Measurements from ENCODE around the gene TSPAN9.

DNA sequence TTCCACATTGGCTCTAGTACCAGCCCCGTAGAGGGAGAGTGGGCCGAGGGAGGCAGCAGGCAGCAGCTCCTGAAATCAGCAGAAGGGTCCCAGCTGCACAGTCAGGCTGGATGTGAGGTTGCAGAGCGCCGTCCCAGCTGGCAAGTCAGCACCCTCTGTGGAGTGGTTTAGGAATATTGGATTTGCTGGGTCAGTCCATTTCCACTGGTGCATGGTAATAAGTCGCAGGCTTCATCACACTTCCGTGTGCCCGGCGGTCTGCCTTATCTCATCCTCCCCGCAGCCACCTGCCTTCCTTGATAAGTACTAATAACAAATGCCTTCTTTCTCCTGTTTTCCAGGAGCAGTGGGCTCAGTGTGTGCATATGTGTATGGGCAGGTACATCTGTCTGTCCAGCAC lies 112.9 kb downstream of the TSPAN9 start:
- TF ChIP-seq CTCF (IDR thresholded peaks at IDR 0.05; ENCODE audit: low read length) (no peak), EZH2 (IDR thresholded peaks at IDR 0.05; ENCODE audit: borderline replicate concordance, low read length) (no peak)

All from OCI-LY1 (cell line).